GM18498 (cell line): ENCODE data around the gene ASXL1.

Experiments used
- ATAC-seq: cut with Tn5 transposase; IDR thresholded peaks from one replicate; pipeline ENCODE4 v1.9.1; 2021; ENCODE audit warnings: mild to moderate bottlenecking, moderate library complexity; ENCODE audit not compliant: unreplicated experiment

ASXL1 gene

DNA sequence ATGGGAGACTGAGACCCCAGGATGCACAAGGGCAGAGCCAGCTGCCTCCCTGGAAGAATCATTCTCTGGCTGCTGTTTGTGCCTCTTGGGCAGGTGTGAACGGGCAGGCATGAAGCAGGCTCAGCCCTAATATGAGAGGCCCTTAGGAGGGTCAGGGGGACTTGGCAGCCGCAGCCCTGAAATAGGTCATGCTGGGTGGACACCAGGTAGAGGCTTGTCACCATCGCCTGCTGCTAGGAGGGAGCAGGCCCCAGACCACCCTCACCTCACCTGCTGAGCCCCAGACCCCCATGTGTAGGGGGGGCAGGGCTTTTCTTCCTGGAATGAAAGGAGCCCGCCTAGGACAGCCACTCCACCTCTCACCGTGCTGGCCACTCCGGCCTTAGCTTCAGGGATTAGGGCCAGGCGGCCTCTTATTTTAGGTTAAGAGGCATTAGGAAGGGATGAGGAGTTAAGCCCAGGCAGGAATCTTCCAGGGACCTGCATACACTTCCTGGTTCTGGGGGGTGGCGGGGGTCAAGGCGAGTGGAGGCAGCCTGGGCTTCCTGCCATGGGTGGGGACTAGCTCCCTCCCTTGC lies 92.4 kb downstream of the ASXL1 start:
- ATAC-seq, result no peak

DNA sequence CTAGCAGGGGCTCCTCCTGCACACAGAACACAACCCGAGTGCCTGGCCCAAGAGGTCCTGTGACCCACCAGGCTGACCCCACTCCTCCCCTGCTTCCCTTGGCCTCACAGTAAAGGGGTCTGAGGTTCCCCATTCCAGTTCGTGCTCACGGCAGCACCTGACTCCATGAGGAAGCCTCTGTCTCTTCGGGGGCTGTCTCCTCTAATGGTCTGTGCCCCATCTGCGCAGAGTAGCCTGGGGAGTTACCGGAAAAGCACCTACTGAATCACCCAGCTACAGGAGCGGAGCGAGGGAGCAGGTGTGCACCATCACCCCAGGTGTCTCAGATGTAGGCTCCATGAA lies 93.2 kb downstream of the ASXL1 start:
- no peak for ATAC-seq

GRCh38 chr20:32451682-32452461 lies 93.7 kb downstream of the ASXL1 start:
- ATAC-seq, result no peak

GRCh38 chr20:32452776-32453466 lies 94.8 kb downstream of the ASXL1 start:
- no peak for ATAC-seq

DNA sequence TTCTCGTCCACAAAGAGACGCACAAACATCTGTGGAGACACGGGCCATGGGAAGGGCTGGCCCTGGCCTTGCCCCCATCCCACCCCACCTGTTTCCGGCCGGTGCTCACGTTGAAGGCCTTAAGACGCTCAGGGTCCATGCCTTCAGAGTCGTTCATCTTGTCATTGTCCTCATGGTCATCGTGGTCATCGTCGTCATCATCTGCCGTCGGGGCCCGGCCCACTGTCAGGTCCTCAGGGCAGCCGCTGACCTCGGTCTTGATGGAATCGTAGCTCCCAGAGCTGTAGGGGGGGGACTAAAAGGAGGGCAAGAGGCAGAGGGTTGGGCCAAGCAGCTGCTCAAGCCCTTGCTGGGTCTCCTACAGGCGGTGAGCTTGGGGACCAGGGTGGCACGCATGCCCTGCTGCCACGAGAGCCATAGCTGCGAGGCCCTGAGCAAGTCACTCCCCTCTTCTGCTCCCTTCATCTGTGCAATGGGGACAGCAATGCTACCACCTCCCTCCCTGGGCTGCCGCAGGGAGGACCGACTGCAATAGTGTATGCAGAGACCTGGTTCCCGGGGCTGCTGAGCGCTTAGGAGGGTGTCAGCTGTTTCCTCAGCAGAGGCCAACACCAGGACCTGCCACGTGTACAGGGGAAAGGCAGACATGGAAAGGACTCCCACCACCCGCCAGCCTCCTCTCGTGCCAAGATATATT lies 95.5 kb downstream of the ASXL1 start:
- ATAC-seq, result no peak

- ATAC-seq, result no peak
These were observed 96.3 kb downstream of the ASXL1 start for GRCh38 chr20:32454164-32455145.

DNA sequence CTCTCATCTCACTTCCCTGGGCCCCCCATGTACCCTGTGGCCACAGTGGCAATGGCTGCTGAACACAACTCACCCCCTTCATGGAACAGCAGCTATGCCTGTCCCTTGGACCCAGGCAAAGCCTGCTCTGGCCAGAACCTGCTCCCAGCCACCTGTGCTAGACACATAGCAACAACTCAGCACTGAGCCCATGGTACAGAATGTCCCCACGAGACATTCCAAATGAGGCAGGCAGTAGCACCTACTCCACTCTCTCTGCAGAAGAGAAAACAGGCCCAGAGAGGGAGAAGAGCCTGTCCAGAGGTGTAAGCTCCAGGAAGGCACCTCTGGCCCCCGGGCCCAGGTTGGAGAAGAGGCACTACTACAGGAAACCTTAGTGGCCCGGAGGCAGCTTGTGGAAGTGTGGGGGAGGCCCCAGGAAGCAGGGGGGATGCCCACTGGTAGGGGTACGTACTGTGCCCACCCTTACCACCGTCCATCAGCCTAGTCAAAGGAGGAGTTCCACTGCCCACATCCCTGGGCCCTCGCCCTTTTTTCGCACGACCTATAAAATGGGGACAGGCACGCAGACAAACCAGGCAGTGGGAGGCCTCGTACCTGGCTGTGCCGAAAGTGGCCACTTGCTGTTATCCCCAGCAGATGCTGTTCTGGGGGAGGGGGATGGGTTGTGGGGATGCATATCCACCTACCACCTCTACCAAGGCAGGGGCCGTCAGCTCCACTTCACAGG lies 97.2 kb downstream of the ASXL1 start:
- no peak for ATAC-seq

GRCh38 chr20:32455901-32456701 lies 98.0 kb downstream of the ASXL1 start:
- no peak for ATAC-seq

DNA sequence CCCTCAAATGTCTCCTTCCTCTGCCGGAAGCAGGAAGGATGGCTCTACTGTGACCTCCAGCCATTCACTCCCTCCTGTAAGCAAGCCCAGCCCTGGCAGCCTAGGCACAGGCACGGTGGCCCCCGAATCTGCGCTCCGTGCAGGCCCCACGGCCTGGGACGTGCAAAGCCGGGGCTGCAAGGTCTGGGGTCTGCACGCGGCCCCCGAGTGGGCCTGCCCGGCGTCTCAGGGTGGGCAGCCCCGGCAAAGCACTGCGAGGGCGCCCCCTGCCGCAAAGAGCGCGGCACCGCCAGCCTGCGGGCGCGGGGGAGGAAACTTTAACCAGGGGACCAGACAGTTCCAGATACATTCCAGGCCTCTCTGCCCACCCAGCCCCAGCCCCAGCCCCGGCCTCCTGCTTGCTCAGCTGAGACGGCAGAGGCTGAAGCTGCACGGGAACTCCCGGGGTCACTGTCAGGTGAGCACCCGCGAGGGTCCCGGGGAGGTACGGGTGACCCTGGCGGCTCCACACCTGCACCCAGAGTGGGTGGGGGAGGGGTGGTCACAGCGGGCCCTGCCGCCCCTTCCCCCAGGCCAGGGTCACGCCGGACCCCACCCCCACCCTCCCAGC lies 98.8 kb downstream of the ASXL1 start:
- no peak for ATAC-seq

- no peak for ATAC-seq
These were observed 99.4 kb downstream of the ASXL1 start for GRCh38 chr20:32457479-32457986.

DNA sequence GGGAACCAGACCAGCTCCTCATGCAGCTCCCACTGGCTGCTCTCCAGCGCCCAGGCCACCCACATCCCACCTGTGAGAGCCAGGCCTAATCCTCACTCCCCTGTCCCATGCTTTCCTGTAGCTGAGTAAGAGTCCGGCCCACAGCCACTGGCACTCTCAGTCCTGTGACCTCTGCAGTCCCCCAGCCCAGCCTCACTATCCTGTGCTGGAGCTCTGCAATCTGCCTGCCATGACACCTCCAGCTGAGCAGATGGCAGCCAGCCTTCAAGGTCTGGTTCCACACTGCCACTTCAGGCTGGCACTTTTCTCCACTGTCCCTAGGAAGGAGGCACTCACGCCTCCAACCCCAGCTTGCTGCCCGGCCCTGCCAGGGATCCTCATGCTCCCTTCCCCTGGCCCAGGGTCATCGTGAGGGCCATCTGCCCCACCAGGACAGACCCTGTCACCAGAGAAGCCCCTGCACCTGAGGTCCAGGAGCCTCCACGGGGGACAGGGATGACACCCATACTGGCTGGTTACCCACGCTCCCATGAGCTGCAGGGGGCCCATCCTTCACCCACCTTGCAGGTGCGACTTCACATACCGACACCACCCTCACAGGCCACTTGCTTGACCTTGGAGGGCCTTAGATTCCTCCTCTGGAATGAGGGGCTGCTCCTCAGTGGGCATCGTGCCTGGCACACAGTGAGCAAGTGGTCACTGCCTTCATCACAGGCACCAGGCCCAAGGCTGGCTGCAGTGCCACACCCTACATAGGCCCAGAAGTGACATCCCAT lies 100.1 kb downstream of the ASXL1 start:
- no peak for ATAC-seq

DNA sequence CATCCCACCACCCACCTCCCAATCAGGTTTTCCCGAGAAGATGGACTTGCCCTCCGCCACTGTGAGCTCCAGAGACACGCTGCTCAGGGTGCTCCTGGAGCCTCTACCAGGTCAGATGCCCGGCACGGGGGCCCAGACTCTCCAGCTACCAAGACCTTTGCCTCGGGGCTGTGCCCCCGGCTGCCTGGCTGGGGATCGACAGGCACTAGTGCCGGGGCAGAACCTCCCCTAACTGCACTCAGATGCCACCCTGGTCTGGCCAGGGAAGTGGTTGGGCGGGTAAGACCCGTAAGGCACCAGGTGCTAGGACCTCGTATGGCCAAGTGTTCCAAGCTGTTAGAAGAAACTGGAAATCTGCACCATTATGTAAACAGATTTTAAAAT lies 100.7 kb downstream of the ASXL1 start:
- no peak for ATAC-seq

- ATAC-seq, result no peak
These were observed 102.1 kb downstream of the ASXL1 start for GRCh38 chr20:32460231-32460630.

DNA sequence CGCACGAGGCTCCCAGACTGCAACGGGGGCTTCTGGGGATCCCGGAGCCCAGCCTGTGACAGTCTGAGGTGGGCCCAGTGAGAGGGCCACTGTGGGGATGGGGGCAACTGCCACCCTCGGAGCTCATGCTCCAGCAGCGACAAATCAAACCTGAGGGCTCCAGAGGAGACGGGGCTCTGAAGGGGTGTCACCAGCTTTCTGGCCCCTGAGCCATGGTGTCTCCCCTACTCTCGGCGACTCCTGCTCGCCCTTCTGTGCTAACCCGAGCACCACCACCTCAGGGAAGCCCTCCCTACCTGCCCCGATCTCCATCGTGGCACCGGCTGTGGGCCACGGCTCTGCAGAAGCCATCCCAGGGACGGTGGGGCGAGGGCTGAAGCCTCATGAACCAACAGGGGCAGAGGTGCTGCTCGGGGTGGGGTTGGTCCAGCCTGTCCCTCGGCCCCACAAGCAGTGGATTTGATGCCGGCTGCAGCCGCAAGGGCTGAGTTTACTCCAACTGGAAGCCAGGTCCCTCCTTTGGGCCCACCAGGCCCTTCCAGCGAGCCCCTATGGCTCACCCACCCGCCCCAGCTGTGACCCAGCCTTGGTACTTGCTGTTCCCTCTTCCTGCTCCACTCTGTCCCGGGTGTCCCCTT lies 102.7 kb downstream of the ASXL1 start:
- ATAC-seq, result no peak

GRCh38 chr20:32461836-32462600 lies 103.9 kb downstream of the ASXL1 start:
- no peak for ATAC-seq

- ATAC-seq, result no peak
These were observed 104.9 kb downstream of the ASXL1 start for GRCh38 chr20:32462900-32463641.
